ENCODE measurements around the gene KIAA0232.
A peak's percentile ranks its signal among the peaks of the same experiment; 100 is the strongest.

The KIAA0232 gene

GRCh38 chr4:6878451-6879059, 96.0 kb downstream of the KIAA0232 start:
- Histone ChIP-seq H3K4me1 (ENCODE audit: control insufficient read depth in 1 of 2, insufficient read depth in 2 of 2, low read length in 2 of 2) (no peaks in the 10 kb centered on the region), H3K4me3 (ENCODE audit: low read depth in 1 of 2, low read length in 2 of 2) (no peak overlapping the region), H3K27me3 (ENCODE audit: low read depth, low read length) (no peaks in the 10 kb centered on the region), H3K36me3 (ENCODE audit: control insufficient read depth in 1 of 2, insufficient read depth in 2 of 2, low read length in 2 of 2) (peaks cover 45 to 81% of the 10 kb centered on the region in 2 donors), H3K27ac (ENCODE audit: low read length) (no peak overlapping the region), H3K9me3 (ENCODE audit: control insufficient read depth in 1 of 2, low read length in 2 of 2) (no peaks in the 10 kb centered on the region)

GRCh38 chr4:6880691-6881090, 98.2 kb downstream of the KIAA0232 start:
- no peak overlapping the region for H3K4me3 ChIP-seq (ENCODE audit: low read depth in 1 of 2, low read length in 2 of 2)
- no peak overlapping the region for H3K27ac ChIP-seq (ENCODE audit: low read length)
- H3K4me1 ChIP-seq (ENCODE audit: control insufficient read depth in 1 of 2, insufficient read depth in 2 of 2, low read length in 2 of 2) = peaks cover 0 to 3% of the 10 kb centered on the region in 2 donors
- no peaks in the 10 kb centered on the region for H3K27me3 ChIP-seq (ENCODE audit: low read depth, low read length)
- H3K36me3 ChIP-seq (ENCODE audit: control insufficient read depth in 1 of 2, insufficient read depth in 2 of 2, low read length in 2 of 2) = peaks cover 39 to 66% of the 10 kb centered on the region in 2 donors
- no peaks in the 10 kb centered on the region for H3K9me3 ChIP-seq (ENCODE audit: control insufficient read depth in 1 of 2, low read length in 2 of 2)

- Histone ChIP-seq H3K36me3 (ENCODE audit: control insufficient read depth in 1 of 2, insufficient read depth in 2 of 2, low read length in 2 of 2) (peaks cover 36 to 54% of the 10 kb centered on the region in 2 donors), H3K27ac (ENCODE audit: low read length) (no peak overlapping the region), H3K4me3 (ENCODE audit: low read depth in 1 of 2, low read length in 2 of 2) (no peak overlapping the region), H3K9me3 (ENCODE audit: control insufficient read depth in 1 of 2, low read length in 2 of 2) (no peaks in the 10 kb centered on the region), H3K27me3 (ENCODE audit: low read depth, low read length) (no peaks in the 10 kb centered on the region), H3K4me1 (ENCODE audit: control insufficient read depth in 1 of 2, insufficient read depth in 2 of 2, low read length in 2 of 2) (peaks cover 0 to 13% of the 10 kb centered on the region in 2 donors)
Measured at GRCh38 chr4:6881908-6882307, 99.4 kb downstream of the KIAA0232 start.

GRCh38 chr4:6884341-6884870, 101.9 kb downstream of the KIAA0232 start:
- Histone ChIP-seq H3K9me3 (ENCODE audit: control insufficient read depth in 1 of 2, low read length in 2 of 2) (no peaks in the 10 kb centered on the region), H3K27ac (ENCODE audit: low read length) (no peak overlapping the region), H3K4me3 (ENCODE audit: low read depth in 1 of 2, low read length in 2 of 2) (no peak overlapping the region), H3K4me1 (ENCODE audit: control insufficient read depth in 1 of 2, insufficient read depth in 2 of 2, low read length in 2 of 2) (peaks cover 0 to 13% of the 10 kb centered on the region in 2 donors), H3K27me3 (ENCODE audit: low read depth, low read length) (no peaks in the 10 kb centered on the region), H3K36me3 (ENCODE audit: control insufficient read depth in 1 of 2, insufficient read depth in 2 of 2, low read length in 2 of 2) (peaks cover 28 to 33% of the 10 kb centered on the region in 2 donors)

- H3K27me3 ChIP-seq (ENCODE audit: low read depth, low read length) = no peaks in the 10 kb centered on the region
- H3K4me1 ChIP-seq (ENCODE audit: control insufficient read depth in 1 of 2, insufficient read depth in 2 of 2, low read length in 2 of 2) = peaks cover 0 to 13% of the 10 kb centered on the region in 2 donors
- no peaks in the 10 kb centered on the region for H3K9me3 ChIP-seq (ENCODE audit: control insufficient read depth in 1 of 2, low read length in 2 of 2)
- peak overlapping the region; percentile 60 for H3K27ac ChIP-seq (ENCODE audit: low read length)
- peaks cover 18 to 20% of the 10 kb centered on the region in 2 donors for H3K36me3 ChIP-seq (ENCODE audit: control insufficient read depth in 1 of 2, insufficient read depth in 2 of 2, low read length in 2 of 2)
- peak overlapping the region in 1 of 2 donors; percentile 32 for H3K4me3 ChIP-seq (ENCODE audit: low read depth in 1 of 2, low read length in 2 of 2)
Measured at GRCh38 chr4:6885953-6886557, 103.5 kb downstream of the KIAA0232 start.

- H3K36me3 ChIP-seq (ENCODE audit: control insufficient read depth in 1 of 2, insufficient read depth in 2 of 2, low read length in 2 of 2) = peaks cover 10 to 12% of the 10 kb centered on the region in 2 donors
- no peak overlapping the region for H3K4me3 ChIP-seq (ENCODE audit: low read depth in 1 of 2, low read length in 2 of 2)
- no peaks in the 10 kb centered on the region for H3K27me3 ChIP-seq (ENCODE audit: low read depth, low read length)
- peaks cover 5 to 13% of the 10 kb centered on the region in 2 donors for H3K4me1 ChIP-seq (ENCODE audit: control insufficient read depth in 1 of 2, insufficient read depth in 2 of 2, low read length in 2 of 2)
- no peak overlapping the region for H3K27ac ChIP-seq (ENCODE audit: low read length)
- H3K9me3 ChIP-seq (ENCODE audit: control insufficient read depth in 1 of 2, low read length in 2 of 2) = no peaks in the 10 kb centered on the region
Measured at GRCh38 chr4:6886886-6887285, 104.4 kb downstream of the KIAA0232 start.

GRCh38 chr4:6887591-6888371, 105.3 kb downstream of the KIAA0232 start:
- H3K4me1 ChIP-seq (ENCODE audit: control insufficient read depth in 1 of 2, insufficient read depth in 2 of 2, low read length in 2 of 2) = peaks cover 12 to 22% of the 10 kb centered on the region in 2 donors
- no peak overlapping the region for H3K27ac ChIP-seq (ENCODE audit: low read length)
- H3K9me3 ChIP-seq (ENCODE audit: control insufficient read depth in 1 of 2, low read length in 2 of 2) = no peaks in the 10 kb centered on the region
- no peak overlapping the region for H3K4me3 ChIP-seq (ENCODE audit: low read depth in 1 of 2, low read length in 2 of 2)
- H3K36me3 ChIP-seq (ENCODE audit: control insufficient read depth in 1 of 2, insufficient read depth in 2 of 2, low read length in 2 of 2) = peaks cover 3 to 6% of the 10 kb centered on the region in 2 donors
- H3K27me3 ChIP-seq (ENCODE audit: low read depth, low read length) = no peaks in the 10 kb centered on the region

- Histone ChIP-seq H3K4me3 (ENCODE audit: low read depth in 1 of 2, low read length in 2 of 2) (no peak overlapping the region), H3K27ac (ENCODE audit: low read length) (no peak overlapping the region), H3K9me3 (ENCODE audit: control insufficient read depth in 1 of 2, low read length in 2 of 2) (no peaks in the 10 kb centered on the region), H3K36me3 (ENCODE audit: control insufficient read depth in 1 of 2, insufficient read depth in 2 of 2, low read length in 2 of 2) (no peaks in the 10 kb centered on the region), H3K27me3 (ENCODE audit: low read depth, low read length) (no peaks in the 10 kb centered on the region), H3K4me1 (ENCODE audit: control insufficient read depth in 1 of 2, insufficient read depth in 2 of 2, low read length in 2 of 2) (peaks cover 12 to 24% of the 10 kb centered on the region in 2 donors)
Measured at GRCh38 chr4:6888506-6889071, 106.1 kb downstream of the KIAA0232 start.

GRCh38 chr4:6889101-6889735, 106.7 kb downstream of the KIAA0232 start:
- no peak overlapping the region for H3K27ac ChIP-seq (ENCODE audit: low read length)
- H3K4me1 ChIP-seq (ENCODE audit: control insufficient read depth in 1 of 2, insufficient read depth in 2 of 2, low read length in 2 of 2) = peaks cover 12 to 24% of the 10 kb centered on the region in 2 donors
- H3K27me3 ChIP-seq (ENCODE audit: low read depth, low read length) = no peaks in the 10 kb centered on the region
- no peaks in the 10 kb centered on the region for H3K36me3 ChIP-seq (ENCODE audit: control insufficient read depth in 1 of 2, insufficient read depth in 2 of 2, low read length in 2 of 2)
- H3K4me3 ChIP-seq (ENCODE audit: low read depth in 1 of 2, low read length in 2 of 2) = no peak overlapping the region
- H3K9me3 ChIP-seq (ENCODE audit: control insufficient read depth in 1 of 2, low read length in 2 of 2) = no peaks in the 10 kb centered on the region

GRCh38 chr4:6889736-6890324, 107.3 kb downstream of the KIAA0232 start:
- no peak overlapping the region for H3K27ac ChIP-seq (ENCODE audit: low read length)
- peaks cover 12 to 24% of the 10 kb centered on the region in 2 donors for H3K4me1 ChIP-seq (ENCODE audit: control insufficient read depth in 1 of 2, insufficient read depth in 2 of 2, low read length in 2 of 2)
- H3K36me3 ChIP-seq (ENCODE audit: control insufficient read depth in 1 of 2, insufficient read depth in 2 of 2, low read length in 2 of 2) = no peaks in the 10 kb centered on the region
- H3K9me3 ChIP-seq (ENCODE audit: control insufficient read depth in 1 of 2, low read length in 2 of 2) = no peaks in the 10 kb centered on the region
- H3K27me3 ChIP-seq (ENCODE audit: low read depth, low read length) = no peaks in the 10 kb centered on the region
- H3K4me3 ChIP-seq (ENCODE audit: low read depth in 1 of 2, low read length in 2 of 2) = no peak overlapping the region

All from muscle layer of duodenum (tissue), 2 donors.